ENCODE data around the gene ZDHHC7. TPM values are rescaled to one million over a fixed set of nuclear protein-coding genes. Genes with fewer than 3 reads are reported as not detected.
A peak's percentile ranks its signal among the peaks of the same experiment; 100 is the strongest.

ZDHHC7 gene
- total RNA-seq, 2 donors from 2014 or later: 64.6 TPM

GRCh38 chr16:84973776-84974523, 37.4 kb downstream of the ZDHHC7 start:
- no peaks in the 10 kb centered on the region for H3K9me3 ChIP-seq
- H3K4me3 ChIP-seq: no peak overlapping the region
- peaks cover 0 to 7% of the 10 kb centered on the region in 2 donors for H3K36me3 ChIP-seq
- no peak for TF ChIP-seq POLR2A (IDR thresholded peaks at IDR 0.05)
- TF ChIP-seq POLR2AphosphoS5 (IDR thresholded peaks at IDR 0.05): no peak
- TF ChIP-seq, protein P1, sequence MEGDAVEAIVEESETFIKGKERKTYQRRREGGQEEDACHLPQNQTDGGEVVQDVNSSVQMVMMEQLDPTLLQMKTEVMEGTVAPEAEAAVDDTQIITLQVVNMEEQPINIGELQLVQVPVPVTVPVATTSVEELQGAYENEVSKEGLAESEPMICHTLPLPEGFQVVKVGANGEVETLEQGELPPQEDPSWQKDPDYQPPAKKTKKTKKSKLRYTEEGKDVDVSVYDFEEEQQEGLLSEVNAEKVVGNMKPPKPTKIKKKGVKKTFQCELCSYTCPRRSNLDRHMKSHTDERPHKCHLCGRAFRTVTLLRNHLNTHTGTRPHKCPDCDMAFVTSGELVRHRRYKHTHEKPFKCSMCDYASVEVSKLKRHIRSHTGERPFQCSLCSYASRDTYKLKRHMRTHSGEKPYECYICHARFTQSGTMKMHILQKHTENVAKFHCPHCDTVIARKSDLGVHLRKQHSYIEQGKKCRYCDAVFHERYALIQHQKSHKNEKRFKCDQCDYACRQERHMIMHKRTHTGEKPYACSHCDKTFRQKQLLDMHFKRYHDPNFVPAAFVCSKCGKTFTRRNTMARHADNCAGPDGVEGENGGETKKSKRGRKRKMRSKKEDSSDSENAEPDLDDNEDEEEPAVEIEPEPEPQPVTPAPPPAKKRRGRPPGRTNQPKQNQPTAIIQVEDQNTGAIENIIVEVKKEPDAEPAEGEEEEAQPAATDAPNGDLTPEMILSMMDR (IDR thresholded peaks at IDR 0.05): no peak
- H3K27ac ChIP-seq: no peak overlapping the region
- no peaks in the 10 kb centered on the region for H3K27me3 ChIP-seq (replicated peaks; ENCODE audit: insufficient read depth)
- intact Hi-C loops (cut with DNase I): no loop called here
- peaks cover 14% of the 10 kb centered on the region for H3K4me1 ChIP-seq (replicated peaks)
- WGBS: 88% methylated on average over 23 of the region's 23 CpGs
- no peak for DNase-seq (ENCODE audit: low spot score)

DNA sequence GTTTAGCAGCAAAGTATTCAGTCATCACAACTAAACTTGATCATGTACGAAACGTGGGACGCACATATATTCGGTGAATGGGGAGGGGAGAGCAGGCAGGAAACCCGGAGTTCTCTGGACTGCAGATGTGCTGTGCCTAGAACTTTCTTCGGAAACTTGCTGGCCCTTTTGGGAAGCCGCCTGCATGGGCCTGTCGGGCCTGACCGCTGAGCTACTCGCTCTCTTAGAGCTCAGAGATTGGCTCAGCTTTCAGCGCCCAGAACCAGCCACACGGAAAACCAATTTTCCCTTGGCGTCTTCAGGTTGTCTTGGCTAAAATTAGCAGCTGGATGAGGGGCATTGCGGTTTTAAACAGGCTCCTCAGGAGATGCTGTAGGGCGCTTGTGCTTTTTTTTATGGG, 38.1 kb downstream of the ZDHHC7 start:
- peaks cover 0 to 7% of the 10 kb centered on the region in 2 donors for H3K36me3 ChIP-seq
- intact Hi-C loops (cut with DNase I): no loop called here
- 85% methylated on average over 15 of the region's 15 CpGs for WGBS
- peaks cover 14% of the 10 kb centered on the region for H3K4me1 ChIP-seq (replicated peaks)
- no peaks in the 10 kb centered on the region for H3K27me3 ChIP-seq (replicated peaks; ENCODE audit: insufficient read depth)
- H3K4me3 ChIP-seq: no peak overlapping the region
- no peak for TF ChIP-seq POLR2AphosphoS5 (IDR thresholded peaks at IDR 0.05)
- TF ChIP-seq POLR2A (IDR thresholded peaks at IDR 0.05): no peak
- TF ChIP-seq, protein P1 (IDR thresholded peaks at IDR 0.05): no peak
- DNase-seq (ENCODE audit: low spot score): no peak
- H3K9me3 ChIP-seq: no peaks in the 10 kb centered on the region
- peak overlapping the region; percentile 37 to 47 for H3K27ac ChIP-seq

DNA sequence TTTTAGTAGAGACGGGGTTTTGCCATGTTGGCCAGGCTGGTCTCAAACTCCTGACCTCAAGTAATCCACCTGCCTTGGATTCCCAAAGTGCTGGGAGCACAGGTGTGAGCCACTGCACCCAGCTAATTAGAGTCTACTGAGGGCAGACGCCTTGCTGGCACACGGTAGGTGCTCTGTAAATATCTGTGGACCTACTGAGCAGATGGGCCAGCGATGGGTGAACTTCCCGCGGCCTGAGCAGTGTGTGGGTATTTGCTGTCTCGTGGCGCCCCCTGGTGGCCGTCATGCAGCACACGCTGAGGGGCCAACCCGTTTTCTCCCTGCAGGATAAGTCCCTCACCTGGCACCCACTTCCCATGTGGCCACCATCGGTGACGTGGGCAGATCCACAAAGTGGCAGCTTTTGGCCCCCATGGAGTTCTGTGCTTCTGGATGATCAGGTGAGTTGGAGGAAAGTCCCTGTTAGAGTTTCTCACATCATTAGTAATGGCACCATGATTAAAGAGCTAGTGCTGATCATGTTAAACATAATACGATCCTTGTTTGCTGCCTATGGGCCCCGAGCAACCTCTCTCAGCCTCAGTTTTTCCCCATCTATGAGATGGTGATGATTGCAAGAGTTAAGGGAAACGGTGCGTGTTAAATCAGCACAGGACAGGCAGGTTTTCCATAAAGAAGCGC, 40.7 kb downstream of the ZDHHC7 start:
- DNase-seq (ENCODE audit: low spot score): peak; percentile 68
- 20% methylated on average over 18 of the region's 18 CpGs for WGBS
- Histone ChIP-seq H3K27ac (no peak overlapping the region), H3K36me3 (peaks cover 0 to 2% of the 10 kb centered on the region in 2 donors), H3K27me3 (replicated peaks; ENCODE audit: insufficient read depth) (no peaks in the 10 kb centered on the region), H3K9me3 (no peaks in the 10 kb centered on the region), H3K4me1 (replicated peaks) (peaks cover 3% of the 10 kb centered on the region), H3K4me3 (no peak overlapping the region)
- TF ChIP-seq, protein P1 (IDR thresholded peaks at IDR 0.05): peak; percentile 92 to 98 (median 96)
- TF ChIP-seq POLR2A (IDR thresholded peaks at IDR 0.05): no peak
- intact Hi-C loops (cut with DNase I): loop anchor here (2.0 kb wide), 1 partner anchor 216 kb away; no protein-coding TSS in a partner anchor

GRCh38 chr16:84967828-84968227, 43.5 kb downstream of the ZDHHC7 start:
- no peak for DNase-seq (ENCODE audit: low spot score)
- 54% methylated on average over 16 of the region's 16 CpGs for WGBS
- Histone ChIP-seq H3K36me3 (no peaks in the 10 kb centered on the region), H3K27ac (no peak overlapping the region), H3K9me3 (no peaks in the 10 kb centered on the region), H3K4me3 (no peak overlapping the region), H3K27me3 (replicated peaks; ENCODE audit: insufficient read depth) (no peaks in the 10 kb centered on the region), H3K4me1 (replicated peaks) (no peaks in the 10 kb centered on the region)
- intact Hi-C loops (cut with DNase I): no loop called here
- TF ChIP-seq, protein P1 (IDR thresholded peaks at IDR 0.05): no peak
- TF ChIP-seq POLR2AphosphoS5 (IDR thresholded peaks at IDR 0.05) (no peak), POLR2A (IDR thresholded peaks at IDR 0.05) (no peak)
